ENCODE measurements around the gene PRPF40B. TPM values are rescaled to one million over a fixed set of nuclear protein-coding genes. Genes with fewer than 3 reads are reported as not detected.

The PRPF40B gene
- total RNA-seq, 2 experiments from 2014 or later: 14.4 to 14.6 TPM

GRCh38 chr12:49642370-49642802 lies 19.0 kb downstream of the PRPF40B start:
- H3K4me3 Mint-ChIP-seq: no peak overlapping the region
- no peaks in the 10 kb centered on the region for H3K9me3 Mint-ChIP-seq (ENCODE audit: insufficient read depth)
- H3K27me3 Mint-ChIP-seq (ENCODE audit: low read depth): no peaks in the 10 kb centered on the region
- H3K4me1 Mint-ChIP-seq (ENCODE audit: low read depth): peaks cover 27% of the 10 kb centered on the region
- POLR2A ChIA-PET: no interaction called here
- DNase-seq: no peak
- peaks cover 31% of the 10 kb centered on the region for H3K36me3 Mint-ChIP-seq (ENCODE audit: low read depth)
- no peak for ATAC-seq
- CTCF ChIA-PET: interaction anchor here (3.6 to 37.2 kb wide), 3 partner anchors 67 to 120 kb away, joined by 16 to 695 read pairs (median 24); partner anchors contain the start of genes FMNL3 and TMBIM6
- H3K27ac Mint-ChIP-seq: no peak overlapping the region

DNA sequence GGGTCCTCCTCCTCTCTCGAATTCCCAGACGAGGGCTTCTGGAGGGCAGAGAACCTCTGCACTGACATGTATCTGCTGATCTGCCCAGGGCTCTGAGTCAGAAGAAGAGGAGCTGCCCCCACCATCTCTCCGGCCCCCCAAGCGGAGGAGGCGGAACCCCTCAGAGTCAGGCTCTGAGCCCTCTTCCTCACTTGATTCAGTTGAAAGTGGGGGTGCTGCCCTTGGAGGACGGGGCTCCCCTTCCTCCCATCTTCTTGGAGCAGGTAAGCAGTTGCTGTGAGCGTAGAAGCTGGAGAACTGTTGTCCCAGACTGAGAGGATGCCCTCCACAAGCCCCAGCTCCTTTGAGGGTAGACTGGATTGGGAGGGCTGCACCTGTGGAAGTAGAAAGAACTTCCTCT lies 19.8 kb downstream of the PRPF40B start:
- H3K27ac Mint-ChIP-seq: peak overlapping the region; percentile 50
- CTCF ChIA-PET: interaction anchor here (0.7 to 37.2 kb wide), 9 partner anchors 11 to 196 kb away, joined by 3 to 695 read pairs (median 16); partner anchors contain the start of genes FMNL3 and TMBIM6

DNA sequence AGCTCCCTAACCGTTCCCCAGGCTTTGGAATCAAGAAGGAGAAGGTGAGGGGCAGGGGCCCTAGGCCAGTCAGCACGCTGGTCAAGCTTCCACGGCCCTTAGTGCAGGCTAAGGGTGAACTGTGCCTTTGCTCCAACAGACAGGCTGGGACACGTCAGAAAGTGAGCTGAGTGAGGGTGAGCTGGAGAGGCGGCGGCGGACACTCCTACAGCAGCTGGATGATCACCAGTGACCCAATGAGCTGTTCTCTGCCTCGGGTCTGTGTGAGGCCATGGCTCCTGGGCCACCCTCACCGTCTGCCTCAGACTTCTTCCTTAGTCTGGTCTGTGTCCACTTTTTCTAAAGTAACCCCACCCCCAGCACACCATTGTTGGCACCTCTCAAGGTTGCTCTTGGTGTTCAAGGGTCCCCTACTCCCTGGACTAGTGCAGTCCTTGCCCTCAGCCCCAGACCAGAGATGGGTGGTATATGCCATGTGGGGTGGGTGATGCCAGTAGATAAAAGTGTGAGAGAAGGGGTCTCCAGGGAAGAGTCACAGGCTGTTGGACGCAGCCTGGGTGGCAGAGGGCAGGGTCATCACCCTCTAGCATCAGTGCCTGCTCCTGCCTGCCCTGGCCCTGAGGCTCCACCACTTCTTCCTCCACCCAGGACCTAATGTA lies 20.7 kb downstream of the PRPF40B start:
- DNase-seq (no peak), ATAC-seq (no peak)
- ChIA-PET POLR2A (interaction anchor here (1.0 to 2.4 kb wide), 5 partner anchors 20 to 97 kb away, joined by 3 to 17 read pairs (median 3); partner anchors contain the start of genes PRPF40B and TMBIM6), CTCF (interaction anchor here (0.6 to 37.2 kb wide), 22 partner anchors 10 to 283 kb away, joined by 3 to 695 read pairs (median 8); partner anchors contain the start of genes FMNL3 and TMBIM6)
- H3K4me1 Mint-ChIP-seq (ENCODE audit: low read depth): peaks cover 41% of the 10 kb centered on the region
- no peak overlapping the region for H3K4me3 Mint-ChIP-seq
- no peaks in the 10 kb centered on the region for H3K9me3 Mint-ChIP-seq (ENCODE audit: insufficient read depth)
- peaks cover 43% of the 10 kb centered on the region for H3K36me3 Mint-ChIP-seq (ENCODE audit: low read depth)
- H3K27me3 Mint-ChIP-seq (ENCODE audit: low read depth): no peaks in the 10 kb centered on the region
- H3K27ac Mint-ChIP-seq: peak overlapping the region; percentile 87

More for the DNA sequence above, 19.8 kb downstream of the PRPF40B start:
- no peaks in the 10 kb centered on the region for H3K9me3 Mint-ChIP-seq (ENCODE audit: insufficient read depth)
- peaks cover 34% of the 10 kb centered on the region for H3K36me3 Mint-ChIP-seq (ENCODE audit: low read depth)
- no peak for DNase-seq
- POLR2A ChIA-PET: interaction anchor here (1.0 to 2.4 kb wide), 5 partner anchors 20 to 98 kb away, joined by 3 to 17 read pairs (median 3); partner anchors contain the start of genes PRPF40B and TMBIM6
- no peak overlapping the region for H3K4me3 Mint-ChIP-seq
- no peak for ATAC-seq
- peaks cover 32% of the 10 kb centered on the region for H3K4me1 Mint-ChIP-seq (ENCODE audit: low read depth)
- H3K27me3 Mint-ChIP-seq (ENCODE audit: low read depth): no peaks in the 10 kb centered on the region

GRCh38 chr12:49644620-49644994 lies 21.2 kb downstream of the PRPF40B start:
- POLR2A ChIA-PET: interaction anchor here (1.4 to 2.4 kb wide), 2 partner anchors 22 to 97 kb away, joined by 3 to 17 read pairs; partner anchors contain the start of genes PRPF40B and TMBIM6
- DNase-seq (peak; percentile 89), ATAC-seq (peak; percentile 96)
- H3K4me1 Mint-ChIP-seq (ENCODE audit: low read depth): peaks cover 41% of the 10 kb centered on the region
- CTCF ChIA-PET: interaction anchor here (0.6 to 37.2 kb wide), 27 partner anchors 8 to 209 kb away, joined by 3 to 695 read pairs (median 5); partner anchors contain the start of genes FMNL3 and TMBIM6
- no peak overlapping the region for H3K4me3 Mint-ChIP-seq
- H3K27me3 Mint-ChIP-seq (ENCODE audit: low read depth): no peaks in the 10 kb centered on the region
- H3K27ac Mint-ChIP-seq: peak overlapping the region; percentile 87
- H3K36me3 Mint-ChIP-seq (ENCODE audit: low read depth): peaks cover 46% of the 10 kb centered on the region
- H3K9me3 Mint-ChIP-seq (ENCODE audit: insufficient read depth): no peaks in the 10 kb centered on the region

GRCh38 chr12:49645146-49646039 lies 22.0 kb downstream of the PRPF40B start:
- peaks cover 41% of the 10 kb centered on the region for H3K4me1 Mint-ChIP-seq (ENCODE audit: low read depth)
- peak overlapping the region; percentile 87 for H3K27ac Mint-ChIP-seq
- peaks cover 53% of the 10 kb centered on the region for H3K36me3 Mint-ChIP-seq (ENCODE audit: low read depth)

DNA sequence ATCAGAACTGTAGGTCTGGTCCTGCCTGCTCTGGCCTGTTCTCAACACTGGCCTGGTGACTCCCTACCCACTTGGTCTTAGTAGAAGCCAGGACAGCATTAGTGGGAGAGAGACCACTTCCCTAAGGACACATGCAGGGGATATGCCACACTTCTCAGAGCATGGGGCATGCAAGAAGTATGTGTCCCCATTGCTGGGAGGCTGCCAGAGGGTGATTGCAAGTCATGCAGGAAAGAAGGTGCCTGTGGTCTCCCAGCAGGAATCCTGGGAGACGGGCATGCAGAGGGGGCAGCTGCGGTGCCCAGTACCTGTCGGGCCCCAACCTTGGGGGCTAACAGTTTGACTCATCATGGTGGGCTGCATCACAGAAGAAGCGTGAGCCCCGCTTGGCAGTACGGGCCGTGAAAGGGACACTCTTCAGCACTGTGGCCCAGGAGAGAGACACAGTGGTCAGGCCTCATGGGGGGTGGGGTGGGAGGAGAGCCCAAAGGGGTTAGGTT lies 23.0 kb downstream of the PRPF40B start:
- peaks cover 61% of the 10 kb centered on the region for H3K36me3 Mint-ChIP-seq (ENCODE audit: low read depth)

More at GRCh38 chr12:49645146-49646039, 22.0 kb downstream of the PRPF40B start:
- Mint-ChIP-seq H3K27me3 (ENCODE audit: low read depth) (no peaks in the 10 kb centered on the region), H3K9me3 (ENCODE audit: insufficient read depth) (no peaks in the 10 kb centered on the region), H3K4me3 (no peak overlapping the region)
- ChIA-PET CTCF (interaction anchor here (0.6 to 37.2 kb wide), 27 partner anchors 9 to 210 kb away, joined by 3 to 695 read pairs (median 5); partner anchors contain the start of genes FMNL3 and TMBIM6), POLR2A (interaction anchor here (0.6 to 2.6 kb wide), 5 partner anchors 58 to 334 kb away, joined by 3 to 17 read pairs (median 7); partner anchors contain the start of genes FMNL3 and TMBIM6)
- ATAC-seq (no peak), DNase-seq (no peak)

DNA sequence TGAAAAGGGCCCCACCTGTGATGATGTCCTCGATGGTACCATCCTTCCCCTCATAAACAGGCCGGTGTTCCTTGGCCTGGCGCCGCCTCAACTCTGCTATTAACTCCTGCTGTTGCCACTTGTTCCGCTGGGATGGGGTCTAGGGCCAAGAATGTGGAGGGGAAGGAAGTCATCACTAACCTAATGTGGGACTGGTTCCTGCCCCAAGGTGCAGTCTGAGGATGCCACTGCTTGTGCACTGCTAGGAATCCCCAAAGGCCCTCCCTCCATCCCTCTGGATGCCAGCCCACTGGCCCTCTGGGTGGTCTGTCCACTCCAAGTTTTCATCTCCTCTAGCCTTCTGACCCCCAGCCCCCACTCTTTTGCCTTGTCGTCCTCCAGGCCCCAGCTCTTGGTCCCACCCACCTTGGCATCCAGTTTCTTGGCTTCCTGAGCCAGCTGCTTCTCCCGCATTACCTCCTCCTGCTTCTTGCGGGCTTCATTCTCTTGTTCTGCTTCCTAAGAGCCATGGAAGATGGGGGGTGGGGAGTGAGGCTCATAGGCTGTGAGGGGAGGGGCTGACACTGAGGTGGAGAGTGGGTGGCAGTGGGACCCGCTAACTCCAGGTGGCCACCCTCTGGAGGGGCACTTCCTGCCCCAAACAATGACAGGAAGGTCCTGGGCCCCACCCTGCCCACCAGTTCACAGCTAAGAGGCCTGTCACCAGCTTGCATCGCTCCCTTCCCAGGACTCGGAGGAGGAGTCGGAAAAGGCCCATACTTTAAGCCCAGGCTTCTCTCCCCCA lies 23.7 kb downstream of the PRPF40B start:
- Mint-ChIP-seq H3K4me3 (no peak overlapping the region), H3K4me1 (ENCODE audit: low read depth) (peaks cover 41% of the 10 kb centered on the region), H3K36me3 (ENCODE audit: low read depth) (peaks cover 64% of the 10 kb centered on the region), H3K27ac (peak overlapping the region; percentile 64), H3K9me3 (ENCODE audit: insufficient read depth) (no peaks in the 10 kb centered on the region), H3K27me3 (ENCODE audit: low read depth) (no peaks in the 10 kb centered on the region)
- ChIA-PET CTCF (interaction anchor here (0.7 to 37.2 kb wide), 7 partner anchors 9 to 130 kb away, joined by 3 to 695 read pairs (median 5); partner anchors contain the start of gene FMNL3), POLR2A (interaction anchor here (0.7 to 2.6 kb wide), 4 partner anchors 9 to 57 kb away, joined by 3 to 8 read pairs (median 4); no protein-coding TSS in a partner anchor)
- no peak for DNase-seq
- no peak for ATAC-seq

More for the DNA sequence above, 23.0 kb downstream of the PRPF40B start:
- Mint-ChIP-seq H3K4me1 (ENCODE audit: low read depth) (peaks cover 41% of the 10 kb centered on the region), H3K4me3 (no peak overlapping the region), H3K27me3 (ENCODE audit: low read depth) (no peaks in the 10 kb centered on the region), H3K27ac (peak overlapping the region; percentile 25), H3K9me3 (ENCODE audit: insufficient read depth) (no peaks in the 10 kb centered on the region)
- ATAC-seq (no peak), DNase-seq (no peak)
- ChIA-PET POLR2A (interaction anchor here (0.7 to 2.6 kb wide), 2 partner anchors 11 to 57 kb away, joined by 3 to 8 read pairs; no protein-coding TSS in a partner anchor), CTCF (interaction anchor here (0.7 to 37.2 kb wide), 3 partner anchors 9 to 66 kb away, joined by 3 to 695 read pairs (median 22); partner anchors contain the start of gene FMNL3)

DNA sequence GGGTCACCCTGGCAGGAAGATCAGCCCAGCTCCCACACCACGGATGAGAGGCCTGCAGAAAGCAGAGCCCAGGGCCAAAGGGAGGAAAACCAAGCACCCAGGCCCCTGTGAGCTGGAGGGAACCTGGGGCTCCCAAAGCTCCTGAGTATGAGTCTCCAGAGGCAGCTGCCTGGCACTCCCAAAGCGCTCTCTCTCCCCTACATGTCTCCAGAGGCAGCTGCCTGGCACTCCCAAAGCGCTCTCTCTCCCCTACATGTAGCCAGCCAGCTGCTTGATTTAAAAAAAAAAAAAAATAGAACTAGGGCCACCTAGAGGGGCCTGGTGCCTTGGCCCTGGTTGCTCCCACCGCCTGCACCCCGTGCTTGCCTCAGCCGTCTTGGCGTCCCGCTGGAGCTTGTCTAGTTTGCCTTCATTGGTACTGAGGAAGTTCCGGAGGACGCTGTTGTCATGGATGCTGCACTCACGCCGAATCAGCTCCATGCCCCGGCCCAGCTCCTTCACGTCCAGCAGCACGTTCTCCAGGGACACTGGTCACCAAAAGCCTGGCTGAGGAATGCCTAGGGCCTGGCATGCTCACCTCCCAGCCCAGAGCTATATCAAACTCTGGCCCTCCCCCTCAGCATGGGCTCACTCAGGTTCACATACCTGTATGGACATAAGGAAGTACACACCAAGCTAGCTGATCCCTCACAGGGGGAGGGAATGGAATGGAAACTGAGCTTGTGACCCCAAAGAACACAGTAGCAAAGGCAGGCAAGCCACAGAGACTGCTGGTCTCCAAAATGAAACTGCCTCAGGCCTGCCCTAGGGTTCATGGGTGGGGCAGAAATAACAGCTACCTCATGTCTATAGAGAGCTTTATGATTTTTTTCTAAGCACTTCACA lies 24.7 kb downstream of the PRPF40B start:
- Mint-ChIP-seq H3K4me1 (ENCODE audit: low read depth) (peaks cover 41% of the 10 kb centered on the region), H3K4me3 (no peak overlapping the region), H3K36me3 (ENCODE audit: low read depth) (peaks cover 69% of the 10 kb centered on the region), H3K27me3 (ENCODE audit: low read depth) (no peaks in the 10 kb centered on the region), H3K27ac (peak overlapping the region; percentile 76), H3K9me3 (ENCODE audit: insufficient read depth) (no peaks in the 10 kb centered on the region)
- ChIA-PET POLR2A (interaction anchor here (0.6 to 2.6 kb wide), 7 partner anchors 8 to 93 kb away, joined by 3 to 8 read pairs (median 4); partner anchors contain the start of genes FMNL3 and TMBIM6), CTCF (interaction anchor here (1.1 to 37.2 kb wide), 9 partner anchors 8 to 129 kb away, joined by 3 to 695 read pairs (median 6); partner anchors contain the start of genes FMNL3 and TMBIM6)
- ATAC-seq (no peak), DNase-seq (peak; percentile 31)

- CTCF ChIA-PET: interaction anchor here (1.4 to 37.2 kb wide), 7 partner anchors 11 to 129 kb away, joined by 5 to 695 read pairs (median 8); partner anchors contain the start of genes FMNL3 and TMBIM6
- no peak overlapping the region for H3K4me3 Mint-ChIP-seq
- peaks cover 41% of the 10 kb centered on the region for H3K4me1 Mint-ChIP-seq (ENCODE audit: low read depth)
- ATAC-seq (no peak), DNase-seq (no peak)
- H3K27ac Mint-ChIP-seq: peak overlapping the region; percentile 76
- H3K27me3 Mint-ChIP-seq (ENCODE audit: low read depth): no peaks in the 10 kb centered on the region
- POLR2A ChIA-PET: interaction anchor here (0.6 to 1.7 kb wide), 4 partner anchors 10 to 93 kb away, joined by 3 to 8 read pairs (median 5); partner anchors contain the start of genes FMNL3 and TMBIM6
- no peaks in the 10 kb centered on the region for H3K9me3 Mint-ChIP-seq (ENCODE audit: insufficient read depth)
- H3K36me3 Mint-ChIP-seq (ENCODE audit: low read depth): peaks cover 67% of the 10 kb centered on the region
Observed at GRCh38 chr12:49648712-49649003, 25.3 kb downstream of the PRPF40B start.
